Fibroblast of lung (primary cell): Measurements from ENCODE around the gene OR2B2. TPM values are rescaled to one million over a fixed set of nuclear protein-coding genes. Genes with fewer than 3 reads are reported as not detected.

Experiments used
- DNase-seq, 2 donors: peaks; one replicate each; pipeline versions ENCODE4 v3.0.0 to v3.0.0-alpha.2; 2010; ENCODE audit warnings: low read depth in 2 of 2
- H2AFZ ChIP-seq: 2 replicates; pipeline ENCODE4 v1.5.1; 2012; ENCODE audit warnings: low read length, control low read depth, inconsistent platforms
- H3K27ac ChIP-seq: 2 replicates; pipeline ENCODE4 v1.5.1; 2011; ENCODE audit warnings: low read length, control low read depth; ENCODE audit not compliant: insufficient read depth
- H3K27me3 ChIP-seq: 2 replicates; pipeline ENCODE4 v1.5.1; 2011; ENCODE audit warnings: mild to moderate bottlenecking, low read length; ENCODE audit not compliant: control insufficient read depth, insufficient read depth
- H3K36me3 ChIP-seq: 2 replicates; pipeline ENCODE4 v1.5.1; 2011; ENCODE audit warnings: low read length; ENCODE audit not compliant: control insufficient read depth, insufficient read depth
- H3K4me1 ChIP-seq: 2 replicates; pipeline ENCODE4 v1.5.1; 2011; ENCODE audit warnings: low read length; ENCODE audit not compliant: control insufficient read depth, insufficient read depth; ENCODE audit errors: extremely low read depth
- H3K4me2 ChIP-seq: 2 replicates; pipeline ENCODE4 v1.5.1; 2011; ENCODE audit warnings: low read length, control low read depth; ENCODE audit not compliant: insufficient read depth; ENCODE audit errors: extremely low read depth
- H3K4me3 ChIP-seq, 4 experiments: fragments of 200-600 bp in 1 of 4; sonication (generic) in 1 of 4; replicated peaks in 1 of 4; 2 replicates each; pipeline ENCODE4 v1.5.1; 2011 to 2016; ENCODE audit warnings: low read length in 4 of 4, low read depth in 3 of 4, mild to moderate bottlenecking in 3 of 4, control low read depth in 2 of 4, inconsistent platforms in 1 of 4, mixed read lengths in 1 of 4; ENCODE audit not compliant: insufficient read depth in 1 of 4; ENCODE audit errors: control extremely low read depth in 1 of 4
- H3K79me2 ChIP-seq: 2 replicates; pipeline ENCODE4 v1.5.1; 2012; ENCODE audit warnings: mild to moderate bottlenecking, low read length, inconsistent platforms; ENCODE audit not compliant: control insufficient read depth, insufficient read depth
- H3K9ac ChIP-seq: 2 replicates; pipeline ENCODE4 v1.5.1; 2011; ENCODE audit warnings: mild to moderate bottlenecking, low read length, control low read depth; ENCODE audit not compliant: insufficient read depth
- H3K9me3 ChIP-seq: 2 replicates; pipeline ENCODE4 v1.5.1; 2012; ENCODE audit warnings: low read depth, low read length; ENCODE audit not compliant: control insufficient read depth, insufficient read depth
- H4K20me1 ChIP-seq: 2 replicates; pipeline ENCODE4 v1.5.1; 2011; ENCODE audit warnings: low read length; ENCODE audit not compliant: control insufficient read depth, insufficient read depth; ENCODE audit errors: extremely low read depth
- CTCF ChIP-seq, 2 donors: IDR thresholded peaks in 1 of 2; conservative IDR thresholded peaks in 1 of 2; 1 replicate in 1 of 2; 2 replicates in 1 of 2; pipeline ENCODE4 v1.5.1; 2011 to 2012; ENCODE audit warnings: low read length in 2 of 2, control low read depth in 1 of 2, inconsistent platforms in 1 of 2, low read depth in 1 of 2, mild to moderate bottlenecking in 1 of 2
- EZH2 ChIP-seq: IDR thresholded peaks from 2 replicates; pipeline ENCODE4 v1.5.1; 2012; ENCODE audit warnings: low read length, control low read depth, mild to moderate bottlenecking; ENCODE audit errors: missing control alignments
- polyA plus RNA-seq, 2 donors: library from polyadenylated mRNA; depleted of rRNA in 1 of 2; stranded (reverse) in 1 of 2; unstranded in 1 of 2; fragments of >200 nt; gene quantifications; 2 replicates each; pipeline ENCODE4 v1.2.1, GENCODE V29; 2011 to 2012; ENCODE audit warnings: missing spikeins in 1 of 2
- total RNA-seq: library from RNA; depleted of rRNA; stranded (reverse); fragments of >200 nt; gene quantifications from 2 replicates; pipeline ENCODE4 v1.2.1, GENCODE V29; 2014

Gene OR2B2
- total and polyA plus RNA-seq, 2 donors (not counting 1 experiment from before 2014, with no cell fraction given) = not detected

GRCh38 chr6:27882624-27883023, 29.6 kb downstream of the OR2B2 start:
- Histone ChIP-seq H3K4me2 (no peak overlapping the region), H3K27ac (no peak overlapping the region), H3K9me3 (no peaks in the 10 kb centered on the region), H3K4me3 (no peak overlapping the region), H3K9ac (no peak overlapping the region), H2AFZ (no peak overlapping the region), H3K27me3 (no peaks in the 10 kb centered on the region), H4K20me1 (no peaks in the 10 kb centered on the region), H3K4me1 (no peaks in the 10 kb centered on the region), H3K79me2 (no peaks in the 10 kb centered on the region), H3K36me3 (no peaks in the 10 kb centered on the region)
- TF ChIP-seq CTCF (conservative IDR thresholded peaks at IDR 0.05 in 1 of 2, IDR thresholded peaks at IDR 0.05 in 1 of 2; ENCODE audit: low read depth in 1 of 2, low read length in 2 of 2) (no peak), EZH2 (no peak)
- no peak for DNase-seq

- Histone ChIP-seq H3K4me3 (no peak overlapping the region), H3K9me3 (no peaks in the 10 kb centered on the region), H3K79me2 (no peaks in the 10 kb centered on the region), H3K4me1 (no peaks in the 10 kb centered on the region), H3K9ac (no peak overlapping the region), H3K36me3 (no peaks in the 10 kb centered on the region), H3K27me3 (no peaks in the 10 kb centered on the region), H4K20me1 (no peaks in the 10 kb centered on the region), H2AFZ (no peak overlapping the region), H3K4me2 (no peak overlapping the region), H3K27ac (no peak overlapping the region)
- DNase-seq = no peak
- no peak for TF ChIP-seq EZH2
- TF ChIP-seq CTCF (conservative IDR thresholded peaks at IDR 0.05 in 1 of 2, IDR thresholded peaks at IDR 0.05 in 1 of 2; ENCODE audit: low read depth in 1 of 2, low read length in 2 of 2) = no peak
These were observed 32.4 kb downstream of the OR2B2 start for GRCh38 chr6:27879837-27880236.

- Histone ChIP-seq H3K4me3 (peak overlapping the region in 2 of 4 experiments; percentile 72 to 91), H3K4me1 (no peaks in the 10 kb centered on the region), H3K9ac (no peak overlapping the region), H3K9me3 (no peaks in the 10 kb centered on the region), H3K27me3 (no peaks in the 10 kb centered on the region), H3K4me2 (no peak overlapping the region), H3K27ac (peak overlapping the region; percentile 85), H3K79me2 (no peaks in the 10 kb centered on the region), H2AFZ (peak overlapping the region; percentile 77), H3K36me3 (no peaks in the 10 kb centered on the region), H4K20me1 (no peaks in the 10 kb centered on the region)
- no peak for DNase-seq
- TF ChIP-seq CTCF (conservative IDR thresholded peaks at IDR 0.05 in 1 of 2, IDR thresholded peaks at IDR 0.05 in 1 of 2; ENCODE audit: low read depth in 1 of 2, low read length in 2 of 2) (no peak), EZH2 (no peak)
These were observed 38.2 kb downstream of the OR2B2 start for GRCh38 chr6:27874016-27874415.
